Body of pancreas (tissue), 4 donors: ENCODE results near the gene ADARB1. TPM values are rescaled to one million over a fixed set of nuclear protein-coding genes. Genes with fewer than 3 reads are reported as not detected.

Experiments used
- ATAC-seq: fragments of 150-250 bp; one replicate; pipeline ENCODE4 v1.9.1; 2016
- DNase-seq, 4 donors: peaks; one replicate each; pipeline ENCODE4 v3.0.0-alpha.2; 2019
- H3K27ac ChIP-seq, 4 donors: fragments of 200-600 bp; sonication (generic); 1 replicate in 3 of 4; 2 replicates in 1 of 4; pipeline versions ENCODE4 v1.5.1 to v1.6.1; 2016 to 2019; ENCODE audit warnings: mild to moderate bottlenecking in 1 of 4, mixed read lengths in 1 of 4, moderate library complexity in 1 of 4
- H3K27me3 ChIP-seq, 2 donors: fragments of 200-600 bp; sonication (generic); one replicate each; pipeline ENCODE4 v1.6.0; 2016; ENCODE audit warnings: mild to moderate bottlenecking in 1 of 2
- H3K36me3 ChIP-seq, 2 donors: fragments of 200-600 bp; sonication (generic); replicated peaks in 1 of 2; 2 replicates each; pipeline ENCODE4 v1.5.1; 2016; ENCODE audit warnings: low read depth in 2 of 2; ENCODE audit not compliant: insufficient read depth in 1 of 2
- H3K4me1 ChIP-seq: fragments of 200-600 bp; sonication (generic); one replicate; pipeline ENCODE4 v1.6.0; 2016
- H3K4me3 ChIP-seq, 2 donors: fragments of 200-600 bp; sonication (generic); 1 replicate in 1 of 2; 2 replicates in 1 of 2; pipeline ENCODE4 v1.5.1; 2016 to 2019
- H3K9me3 ChIP-seq, 3 donors: fragments of 200-600 bp; sonication (generic); 1 replicate in 2 of 3; 2 replicates in 1 of 3; pipeline ENCODE4 v1.5.1; 2016
- POLR2A ChIP-seq, 3 donors: fragments of 450-650 bp; IDR thresholded peaks; one replicate each; pipeline ENCODE4 v1.6.1; 2016; ENCODE audit warnings: antibody characterized with exemption in 3 of 3, mild to moderate bottlenecking in 2 of 3
- WGBS, 2 donors: methylation state at CpG; one replicate each; pipeline ENCODE4 v1.1.5; 2017; 5-methylcytosine and 5-hydroxymethylcytosine counted together
- intact Hi-C: fragments of 100-400 bp; cut with DNase I; formaldehyde crosslinking; loops from one replicate; pipeline ENCODE4 v1.15.1; 2023
- total RNA-seq, 2 donors: library from RNA; depleted of rRNA; stranded (reverse); fragments of >200 nt; gene quantifications; one replicate each; pipeline ENCODE4 v1.1.0, GENCODE V29; 2016
- TF ChIP-seq, protein P1 (sequence below), 7 experiments: fragments of 450-650 bp in 4 of 7; fragments of 200-600 bp in 3 of 7; sonication (generic) in 3 of 7; IDR thresholded peaks; one replicate each; pipeline ENCODE4 v1.5.1; 2016 to 2019; ENCODE audit warnings: antibody characterized with exemption in 7 of 7

ADARB1 gene
- total RNA-seq, 2 donors from 2014 or later: 11.4 to 11.5 TPM

DNA sequence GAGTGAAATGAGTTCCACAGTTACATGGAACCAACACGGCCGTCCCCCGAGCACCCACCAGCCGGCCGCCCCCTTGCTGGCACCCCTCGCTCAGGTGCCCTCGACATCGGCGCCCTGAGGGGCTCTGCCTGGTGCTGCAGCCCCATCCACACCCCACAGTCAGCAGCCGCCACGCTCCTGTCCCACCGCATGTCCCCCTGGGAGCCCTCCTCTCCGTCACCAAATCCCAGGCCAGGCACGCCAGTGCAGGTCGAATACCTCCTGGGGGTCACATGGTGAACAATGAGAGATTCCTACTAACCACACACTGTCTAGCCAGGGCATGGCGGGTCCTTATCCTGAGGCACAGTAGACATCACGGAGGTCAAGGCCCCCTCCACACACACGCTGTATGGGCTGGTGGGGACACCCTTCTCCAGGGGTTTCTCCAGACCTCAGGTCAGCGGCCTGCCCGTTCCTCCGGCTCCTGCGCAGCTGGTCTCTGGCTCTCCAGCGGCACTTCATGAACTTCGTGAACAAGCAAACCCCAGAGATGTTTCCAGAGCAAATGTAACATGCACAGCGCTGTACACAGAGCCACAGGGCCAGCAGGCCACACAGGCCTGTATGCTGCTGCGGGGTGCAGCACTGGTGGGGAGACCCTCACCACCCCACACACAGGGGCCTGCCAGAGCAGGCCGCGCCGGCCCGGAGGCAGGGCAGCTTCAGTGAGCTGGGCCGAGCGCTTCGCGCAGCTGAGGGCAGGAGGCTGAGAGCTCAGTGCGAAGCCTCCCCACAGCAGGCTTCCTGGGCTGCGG lies 191.5 kb downstream of the ADARB1 start:
- H3K9me3 ChIP-seq: no peaks in the 10 kb centered on the region
- H3K27me3 ChIP-seq: no peaks in the 10 kb centered on the region
- H3K4me1 ChIP-seq: no peaks in the 10 kb centered on the region
- 93 to 97% methylated on average over 15 to 35 of the region's 36 CpGs for WGBS, 2 donors
- intact Hi-C loops: no loop called here
- H3K36me3 ChIP-seq: peaks cover 12 to 27% of the 10 kb centered on the region in 2 donors
- ATAC-seq: no peak
- H3K4me3 ChIP-seq: no peak overlapping the region
- DNase-seq: no peak
- H3K27ac ChIP-seq: no peak overlapping the region
- TF ChIP-seq, protein P1, sequence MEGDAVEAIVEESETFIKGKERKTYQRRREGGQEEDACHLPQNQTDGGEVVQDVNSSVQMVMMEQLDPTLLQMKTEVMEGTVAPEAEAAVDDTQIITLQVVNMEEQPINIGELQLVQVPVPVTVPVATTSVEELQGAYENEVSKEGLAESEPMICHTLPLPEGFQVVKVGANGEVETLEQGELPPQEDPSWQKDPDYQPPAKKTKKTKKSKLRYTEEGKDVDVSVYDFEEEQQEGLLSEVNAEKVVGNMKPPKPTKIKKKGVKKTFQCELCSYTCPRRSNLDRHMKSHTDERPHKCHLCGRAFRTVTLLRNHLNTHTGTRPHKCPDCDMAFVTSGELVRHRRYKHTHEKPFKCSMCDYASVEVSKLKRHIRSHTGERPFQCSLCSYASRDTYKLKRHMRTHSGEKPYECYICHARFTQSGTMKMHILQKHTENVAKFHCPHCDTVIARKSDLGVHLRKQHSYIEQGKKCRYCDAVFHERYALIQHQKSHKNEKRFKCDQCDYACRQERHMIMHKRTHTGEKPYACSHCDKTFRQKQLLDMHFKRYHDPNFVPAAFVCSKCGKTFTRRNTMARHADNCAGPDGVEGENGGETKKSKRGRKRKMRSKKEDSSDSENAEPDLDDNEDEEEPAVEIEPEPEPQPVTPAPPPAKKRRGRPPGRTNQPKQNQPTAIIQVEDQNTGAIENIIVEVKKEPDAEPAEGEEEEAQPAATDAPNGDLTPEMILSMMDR (IDR thresholded peaks at IDR 0.05): no peak
- TF ChIP-seq POLR2A (IDR thresholded peaks at IDR 0.05): no peak

DNA sequence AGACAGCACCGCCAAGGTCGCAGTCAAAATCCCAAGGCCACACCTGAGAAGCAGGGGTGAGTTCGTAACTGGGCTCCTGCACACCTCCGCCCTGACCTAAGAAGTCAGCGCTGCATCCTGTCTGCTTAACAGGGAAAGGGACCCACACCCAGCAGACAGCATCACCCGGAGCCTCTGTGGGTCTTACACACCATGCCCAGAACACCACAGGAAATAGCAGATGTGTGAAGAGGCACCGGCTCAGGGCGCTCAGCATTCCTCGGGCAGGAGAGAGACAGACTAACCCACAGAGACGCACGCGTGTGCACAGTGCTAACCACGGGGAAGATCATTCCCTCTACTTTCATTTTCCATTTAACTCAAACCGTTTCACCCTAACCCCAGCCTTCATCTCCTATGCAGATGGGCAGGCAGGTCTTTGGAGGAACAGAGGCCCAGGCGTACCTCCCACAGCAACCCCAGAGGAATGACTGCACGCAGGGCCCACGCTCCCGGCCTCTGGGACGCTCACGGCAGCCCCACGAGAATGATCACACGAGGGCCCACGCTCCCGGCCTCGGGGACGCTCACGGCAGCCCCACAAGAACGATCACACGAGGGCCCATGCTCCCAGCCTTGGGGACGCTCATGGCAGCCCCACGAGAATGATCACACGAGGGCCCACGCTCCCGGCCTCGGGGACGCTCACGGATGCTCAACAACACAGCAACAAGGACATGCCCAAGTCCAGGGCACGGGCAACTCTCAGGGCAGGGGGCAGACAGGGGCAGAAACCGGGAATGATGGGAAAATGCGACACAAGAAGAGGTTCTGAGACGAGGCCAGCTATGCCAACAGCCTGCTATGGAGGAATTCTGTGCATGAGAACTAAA lies 192.4 kb downstream of the ADARB1 start:
- Histone ChIP-seq H3K4me3 (no peak overlapping the region), H3K27ac (no peak overlapping the region), H3K4me1 (no peaks in the 10 kb centered on the region), H3K9me3 (peaks cover 0 to 3% (median 0%) of the 10 kb centered on the region in 3 donors), H3K27me3 (no peaks in the 10 kb centered on the region), H3K36me3 (peaks cover 12 to 27% of the 10 kb centered on the region in 2 donors)
- no peak for TF ChIP-seq POLR2A (IDR thresholded peaks at IDR 0.05)
- TF ChIP-seq, protein P1 (IDR thresholded peaks at IDR 0.05): no peak
- ATAC-seq (no peak), DNase-seq (peak in 1 of 4 donors; percentile 20)
- WGBS, 2 donors: 84 to 89% methylated on average over 31 to 41 of the region's 41 CpGs
- intact Hi-C loops: no loop called here

DNA sequence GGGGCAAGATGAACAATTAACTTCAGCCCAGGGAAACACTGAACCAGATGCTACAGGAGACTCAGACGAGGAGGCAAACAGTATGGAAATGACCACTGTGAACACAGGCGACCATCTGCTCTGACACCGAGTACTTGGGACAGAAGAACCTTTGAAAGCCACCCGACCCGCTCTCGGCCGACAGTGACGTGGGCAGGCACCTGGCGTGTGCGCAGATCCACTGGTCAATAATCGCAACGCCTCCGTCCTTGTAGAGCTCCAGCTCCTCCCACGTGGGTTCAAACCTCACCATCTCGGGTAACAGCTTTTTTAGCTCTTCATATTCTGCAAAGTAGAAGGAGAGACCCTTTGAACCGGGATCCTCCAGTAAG lies 193.0 kb downstream of the ADARB1 start:
- Histone ChIP-seq H3K36me3 (peaks cover 12 to 29% of the 10 kb centered on the region in 2 donors), H3K4me3 (no peak overlapping the region), H3K9me3 (peaks cover 0 to 9% (median 0%) of the 10 kb centered on the region in 3 donors), H3K27ac (no peak overlapping the region), H3K27me3 (no peaks in the 10 kb centered on the region), H3K4me1 (no peaks in the 10 kb centered on the region)
- no peak for DNase-seq
- no peak for ATAC-seq
- TF ChIP-seq, protein P1 (IDR thresholded peaks at IDR 0.05): no peak
- no peak for TF ChIP-seq POLR2A (IDR thresholded peaks at IDR 0.05)
- WGBS, 2 donors: 95% methylated on average over 16 of the region's 16 CpGs
- intact Hi-C loops: no loop called here

DNA sequence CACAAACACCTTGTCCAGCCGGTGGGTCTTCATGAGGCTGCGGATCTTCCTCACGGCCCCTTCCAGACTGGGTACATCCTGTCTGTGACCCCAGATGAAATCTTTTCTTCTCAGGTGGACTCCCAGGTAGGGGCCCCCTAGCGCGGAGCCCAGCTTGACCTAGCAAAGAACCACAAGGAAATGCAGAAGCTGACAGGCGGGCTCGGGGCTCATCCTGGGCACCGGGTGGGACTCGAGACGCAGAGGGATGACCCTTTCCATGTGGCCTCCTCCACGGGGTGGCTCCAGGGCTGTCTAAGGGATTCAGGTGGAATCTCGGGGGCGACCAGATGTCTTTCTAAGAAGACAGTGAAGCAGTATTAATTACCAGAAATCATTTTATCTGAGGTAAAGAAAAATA lies 195.5 kb downstream of the ADARB1 start:
- H3K27me3 ChIP-seq: no peaks in the 10 kb centered on the region
- peaks cover 0 to 16% (median 0%) of the 10 kb centered on the region in 3 donors for H3K9me3 ChIP-seq
- no peaks in the 10 kb centered on the region for H3K4me1 ChIP-seq
- TF ChIP-seq, protein P1 (IDR thresholded peaks at IDR 0.05): no peak
- TF ChIP-seq POLR2A (IDR thresholded peaks at IDR 0.05): no peak
- DNase-seq: no peak
- no peak for ATAC-seq
- no peak overlapping the region for H3K27ac ChIP-seq
- peaks cover 12 to 28% of the 10 kb centered on the region in 2 donors for H3K36me3 ChIP-seq
- intact Hi-C loops: no loop called here
- WGBS, 2 donors: 93 to 98% methylated on average over 13 of the region's 13 CpGs
- no peak overlapping the region for H3K4me3 ChIP-seq
